GOT3 (cell line): ENCODE measurements around the gene HMGN1.
A peak's percentile ranks its signal among the peaks of the same experiment; 100 is the strongest.

Experiments
- DNase-seq: peaks from one replicate; lab custom pipeline; 2025; ENCODE audit warnings: mixed read lengths; lab: John Stamatoyannopoulos, UW

The HMGN1 gene

GRCh38 chr21:39367783-39368182, 18.9 kb upstream of the HMGN1 start:
- no peak for DNase-seq

DNA sequence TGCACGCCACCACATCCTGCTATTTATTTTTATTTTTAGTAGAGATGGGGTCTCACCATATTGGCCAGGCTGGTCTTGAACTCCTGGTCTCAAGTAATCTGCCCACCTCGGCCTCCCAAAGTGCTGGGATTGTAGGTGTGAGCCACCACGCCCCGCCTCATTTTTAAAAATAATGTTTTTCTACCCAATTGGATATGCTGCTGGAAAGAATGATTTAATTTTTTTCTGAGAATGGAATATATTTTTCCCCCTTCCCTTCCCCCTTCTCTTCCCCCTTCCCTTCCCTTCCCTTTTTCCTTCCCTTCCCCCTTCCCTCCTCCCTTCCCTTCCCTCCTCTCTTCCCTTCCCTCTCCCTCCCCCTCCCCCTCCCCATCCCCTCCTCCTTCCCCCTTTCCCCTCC, 17.7 kb upstream of the HMGN1 start:
- no peak for DNase-seq

GRCh38 chr21:39364949-39365348, 16.1 kb upstream of the HMGN1 start:
- no peak for DNase-seq

- DNase-seq = no peak
Observed at GRCh38 chr21:39363607-39364555, 15.0 kb upstream of the HMGN1 start.

- no peak for DNase-seq
Observed at GRCh38 chr21:39362733-39363132, 13.8 kb upstream of the HMGN1 start.

DNA sequence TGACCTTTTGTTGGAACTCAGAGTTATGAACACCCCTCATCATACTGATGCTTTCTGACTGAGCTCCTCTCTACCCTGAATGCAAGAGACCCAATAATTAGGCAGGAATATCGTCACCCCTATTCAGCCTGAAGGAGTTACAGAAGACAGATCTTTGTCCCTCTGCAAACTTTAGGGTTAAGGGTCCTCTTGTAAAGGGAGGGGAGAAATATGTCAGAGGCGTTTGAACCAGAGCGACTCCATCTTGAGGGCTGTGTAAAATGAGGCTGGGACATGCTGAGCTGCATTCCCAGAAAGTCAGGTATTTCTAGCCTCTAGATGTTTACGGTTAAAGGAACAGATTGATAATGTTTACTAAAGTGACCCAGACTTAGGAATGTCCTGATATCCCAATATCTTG, 10.5 kb upstream of the HMGN1 start:
- no peak for DNase-seq

DNA sequence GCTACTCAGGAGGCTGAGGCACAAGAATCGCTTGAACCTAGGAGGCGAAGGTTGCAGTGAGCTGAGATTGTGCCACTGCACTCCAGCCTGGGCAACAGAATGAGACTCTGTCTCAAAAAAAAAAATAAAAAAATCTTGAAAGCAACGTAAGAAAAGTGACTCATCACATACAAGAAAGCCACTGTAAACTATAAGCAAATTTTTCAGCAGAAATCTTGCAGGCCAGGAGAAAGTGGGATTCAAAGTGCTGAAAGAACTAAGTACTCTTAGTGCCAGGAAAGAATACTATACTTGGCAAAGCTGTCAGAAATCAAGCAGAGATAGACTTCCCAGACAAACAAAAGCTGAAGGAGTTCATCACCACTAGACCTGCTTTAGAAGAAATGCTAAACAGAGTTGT, 4.4 kb upstream of the HMGN1 start:
- no peak for DNase-seq

GRCh38 chr21:39350094-39351005, 1.5 kb upstream of the HMGN1 start:
- no peak for DNase-seq

- peak; percentile 80 for DNase-seq
Observed at GRCh38 chr21:39349211-39350093, 564 bp upstream of the HMGN1 start.

- DNase-seq = no peak
Observed at GRCh38 chr21:39348040-39348354, 891 bp downstream of the HMGN1 start.

DNA sequence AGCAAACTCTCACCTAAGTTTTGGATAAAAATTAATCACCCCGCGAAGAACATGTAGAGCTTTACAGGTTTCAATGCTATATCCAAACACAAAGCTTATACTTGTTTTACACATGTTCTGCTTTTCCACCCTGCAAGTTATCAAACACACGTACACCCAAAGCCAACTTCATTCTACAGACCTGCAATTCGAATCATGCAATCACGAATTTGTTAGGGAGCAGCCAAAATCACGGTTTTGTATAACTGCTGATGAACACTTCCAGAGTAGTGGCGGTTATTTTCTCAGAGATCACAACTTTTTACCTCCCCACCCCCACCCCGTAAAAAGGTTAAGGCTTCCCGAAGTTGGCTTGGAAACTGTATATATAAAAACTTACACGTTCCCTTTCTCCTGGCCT, 1.4 kb downstream of the HMGN1 start:
- no peak for DNase-seq

DNA sequence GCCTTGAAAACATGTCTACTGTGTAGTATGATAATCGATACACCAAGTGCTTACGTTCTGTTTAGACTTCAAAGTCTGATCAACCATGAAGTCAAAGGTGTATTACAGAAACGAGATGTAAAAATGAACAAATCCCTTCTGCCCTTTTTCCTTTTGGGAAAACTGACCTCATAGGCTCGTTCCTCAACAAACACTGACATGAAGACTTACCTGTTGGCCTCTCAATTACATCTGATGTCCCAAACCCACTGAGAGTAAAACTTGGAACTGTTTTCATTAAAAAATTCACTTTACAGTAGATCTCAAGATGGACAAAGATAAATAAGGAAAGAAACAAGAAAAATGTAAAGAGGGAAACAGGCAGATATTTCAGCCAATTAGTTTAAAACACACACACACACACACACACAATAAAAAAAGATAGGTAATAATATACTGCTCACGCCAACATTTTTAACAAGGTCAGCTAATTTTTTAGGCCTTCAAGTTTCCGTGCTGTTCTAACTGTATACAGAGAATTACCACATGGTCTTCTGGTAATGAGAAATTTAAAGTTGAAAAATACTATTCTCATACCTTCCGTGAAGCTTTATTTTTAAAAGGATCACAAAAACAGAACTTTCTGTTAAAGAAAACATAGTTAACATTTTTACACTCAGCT, 2.1 kb downstream of the HMGN1 start:
- no peak for DNase-seq

DNA sequence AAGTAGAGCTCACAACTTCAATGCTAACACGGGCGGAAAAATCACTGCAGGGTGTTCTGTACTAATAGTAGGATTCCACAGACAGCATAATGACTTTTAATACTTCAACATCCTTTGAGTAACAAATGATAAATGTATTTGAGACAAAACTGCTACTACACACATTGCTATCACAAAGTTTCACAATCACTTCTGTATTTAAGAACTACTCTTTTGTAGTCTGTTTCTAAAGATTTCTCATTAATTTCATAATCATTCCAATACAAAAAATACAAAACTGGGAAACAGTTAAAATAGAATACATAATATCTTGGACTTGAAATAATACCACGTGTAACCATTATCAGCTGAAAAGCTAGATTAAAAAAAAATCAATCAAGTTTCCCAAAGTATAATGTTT, 2.7 kb downstream of the HMGN1 start:
- DNase-seq = no peak

GRCh38 chr21:39345440-39345839, 3.4 kb downstream of the HMGN1 start:
- DNase-seq = no peak

DNA sequence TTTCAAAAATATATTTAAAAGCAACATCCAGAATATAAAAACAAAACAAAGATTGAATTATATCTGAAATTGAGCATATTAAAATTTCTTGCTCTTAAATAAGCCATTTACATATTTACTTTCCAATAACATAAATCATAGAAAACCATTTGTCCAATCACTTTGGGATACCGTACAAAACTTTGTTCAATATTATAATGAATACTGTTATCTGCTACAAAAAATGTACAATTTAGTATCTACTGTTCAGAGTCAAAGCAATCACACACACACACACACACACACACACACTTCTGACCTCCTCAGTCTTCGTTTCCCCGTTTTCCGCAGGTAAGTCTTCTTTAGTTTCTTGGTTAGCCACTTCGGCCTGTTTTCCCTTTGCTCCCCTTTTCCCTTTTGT, 4.0 kb downstream of the HMGN1 start:
- DNase-seq = no peak

- no peak for DNase-seq
Observed at GRCh38 chr21:39341249-39341923, 7.5 kb downstream of the HMGN1 start.

GRCh38 chr21:39340687-39341086, 8.2 kb downstream of the HMGN1 start:
- no peak for DNase-seq

DNA sequence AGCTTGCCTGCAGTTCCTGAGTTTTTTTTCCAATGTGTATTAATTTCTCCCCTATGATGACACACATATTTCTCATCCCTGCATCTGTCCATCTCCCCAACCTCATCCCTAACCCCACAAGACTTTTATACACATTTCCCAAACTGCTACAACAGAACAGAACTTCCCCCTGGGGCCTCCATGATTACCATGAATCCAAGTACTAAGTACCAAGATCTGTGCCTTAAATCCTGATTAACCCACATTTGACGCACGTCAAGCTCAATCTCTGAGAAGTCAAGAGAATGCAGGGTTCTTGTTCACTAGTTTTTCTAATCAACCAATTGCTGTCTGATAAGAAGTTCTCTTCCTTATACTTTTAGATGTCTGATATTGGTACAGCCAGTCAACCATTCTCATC, 9.7 kb downstream of the HMGN1 start:
- DNase-seq = no peak

GRCh38 chr21:39336457-39337008, 12.4 kb downstream of the HMGN1 start:
- DNase-seq = no peak

DNA sequence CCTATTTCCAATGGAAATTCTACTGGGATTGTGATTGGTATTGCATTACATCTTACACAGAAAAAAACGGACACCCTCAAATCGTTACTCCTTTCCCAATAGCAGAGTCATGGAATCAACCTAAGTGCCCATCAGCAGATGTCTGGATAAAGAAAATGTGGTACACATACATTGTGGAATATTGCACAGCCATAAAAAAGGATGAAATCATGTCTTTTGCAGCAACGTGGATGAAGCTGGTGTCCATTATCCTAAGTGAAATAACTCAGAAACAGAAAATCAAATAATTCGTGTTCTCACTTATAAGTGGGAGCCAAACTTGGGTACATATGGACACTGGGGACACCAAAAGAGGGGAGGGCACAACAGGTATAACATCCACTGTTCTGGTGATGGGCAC, 14.3 kb downstream of the HMGN1 start:
- DNase-seq = no peak

- no peak for DNase-seq
Observed at GRCh38 chr21:39332175-39332574, 16.7 kb downstream of the HMGN1 start.
